DND-41 (cell line): ENCODE measurements around the gene TAF11.

Experiments used
- ATAC-seq: fragments of 200-7000 bp; cut with Tn5 transposase; 3 replicates; pipeline ENCODE4 v1.9.1; 2021; ENCODE audit warnings: low read depth; ENCODE audit not compliant: insufficient read depth
- DNase-seq: peaks from one replicate; pipeline ENCODE4 v3.0.0-alpha.2; 2020
- H2AFZ ChIP-seq: 2 replicates; pipeline ENCODE4 v1.6.0; 2012; ENCODE audit warnings: low read depth, low read length
- H3K27ac ChIP-seq: 2 replicates; pipeline ENCODE4 v1.5.1; 2012; ENCODE audit warnings: low read length, inconsistent platforms
- H3K27me3 ChIP-seq: fragments of 200-600 bp; sonication (generic); 2 replicates; pipeline ENCODE4 v1.6.0; 2012; ENCODE audit warnings: low read length, mild to moderate bottlenecking, inconsistent platforms; ENCODE audit not compliant: insufficient read depth, poor library complexity
- H3K36me3 ChIP-seq: 2 replicates; pipeline ENCODE4 v1.5.1; 2012; ENCODE audit warnings: low read length, inconsistent platforms; ENCODE audit not compliant: insufficient read depth
- H3K4me1 ChIP-seq: 2 replicates; pipeline ENCODE4 v1.5.1; 2012; ENCODE audit warnings: mild to moderate bottlenecking, low read length; ENCODE audit not compliant: insufficient read depth
- H3K4me2 ChIP-seq: 2 replicates; pipeline ENCODE4 v1.6.0; 2012; ENCODE audit warnings: mild to moderate bottlenecking, moderate library complexity, low read length, inconsistent platforms; ENCODE audit not compliant: insufficient read depth
- H3K4me3 ChIP-seq, 2 experiments: fragments of 200-600 bp in 1 of 2; shearing (Covaris generic) in 1 of 2; 2 replicates each; pipeline ENCODE4 v1.5.1; 2012 to 2016; ENCODE audit warnings: inconsistent platforms in 2 of 2, low read length in 2 of 2, mild to moderate bottlenecking in 2 of 2, low read depth in 1 of 2, moderate library complexity in 1 of 2
- H3K79me2 ChIP-seq: 2 replicates; pipeline ENCODE4 v1.6.0; 2012; ENCODE audit warnings: low read length, inconsistent platforms; ENCODE audit not compliant: insufficient read depth
- H3K9ac ChIP-seq: 2 replicates; pipeline ENCODE4 v1.6.0; 2012; ENCODE audit warnings: low read depth, mild to moderate bottlenecking, inconsistent platforms, low read length, moderate library complexity
- H3K9me3 ChIP-seq: 2 replicates; pipeline ENCODE4 v1.5.1; 2012; ENCODE audit warnings: low read length, moderate library complexity, mild to moderate bottlenecking, inconsistent platforms; ENCODE audit not compliant: insufficient read depth, severe bottlenecking
- H4K20me1 ChIP-seq: 2 replicates; pipeline ENCODE4 v1.6.0; 2012; ENCODE audit warnings: low read length; ENCODE audit not compliant: insufficient read depth
- CTCF ChIP-seq: IDR thresholded peaks from 2 replicates; pipeline ENCODE4 v1.5.1; 2012; ENCODE audit warnings: borderline replicate concordance, low read length, moderate library complexity, mild to moderate bottlenecking; ENCODE audit not compliant: poor library complexity, severe bottlenecking; ENCODE audit errors: extremely low read depth
- EZH2 ChIP-seq: IDR thresholded peaks from 3 replicates; pipeline ENCODE4 v1.6.1; 2012; ENCODE audit warnings: borderline replicate concordance, low read depth, mild to moderate bottlenecking, moderate library complexity, low read length, inconsistent platforms; ENCODE audit not compliant: severe bottlenecking

TAF11 gene

GRCh38 chr6:34897716-34898115, 9.9 kb upstream of the TAF11 start:
- no peaks in the 10 kb centered on the region for H3K36me3 ChIP-seq
- H4K20me1 ChIP-seq, result peaks cover 11% of the 10 kb centered on the region; the same call in 1 of the 2 replicates
- H3K4me1 ChIP-seq, result no peaks in the 10 kb centered on the region
- DNase-seq (no peak), ATAC-seq (no peak)
- no peaks in the 10 kb centered on the region for H3K9me3 ChIP-seq
- H3K4me3 ChIP-seq, result no peak overlapping the region
- TF ChIP-seq EZH2, result no peak
- no peak for TF ChIP-seq CTCF
- H3K4me2 ChIP-seq, result no peak overlapping the region
- H3K79me2 ChIP-seq, result peaks cover 6% of the 10 kb centered on the region; the same call in 1 of the 2 replicates
- no peaks in the 10 kb centered on the region for H3K27me3 ChIP-seq
- H2AFZ ChIP-seq, result no peak overlapping the region
- H3K27ac ChIP-seq, result no peak overlapping the region
- no peak overlapping the region for H3K9ac ChIP-seq

- Histone ChIP-seq H3K27me3 (no peaks in the 10 kb centered on the region), H3K36me3 (no peaks in the 10 kb centered on the region), H2AFZ (no peak overlapping the region), H4K20me1 (peaks cover 11% of the 10 kb centered on the region; the same call in 1 of the 2 replicates), H3K27ac (no peak overlapping the region), H3K79me2 (peaks cover 11% of the 10 kb centered on the region; the same call in 1 of the 2 replicates), H3K9ac (no peak overlapping the region), H3K9me3 (no peaks in the 10 kb centered on the region), H3K4me2 (no peak overlapping the region), H3K4me3 (no peak overlapping the region), H3K4me1 (no peaks in the 10 kb centered on the region)
- DNase-seq (no peak), ATAC-seq (no peak)
- no peak for TF ChIP-seq EZH2
Observed at GRCh38 chr6:34897130-34897529, 9.3 kb upstream of the TAF11 start.

- ATAC-seq, result no peak
- TF ChIP-seq EZH2 (no peak), CTCF (no peak)
Observed at GRCh38 chr6:34894693-34895092, 6.9 kb upstream of the TAF11 start.

GRCh38 chr6:34891296-34891695, 3.5 kb upstream of the TAF11 start:
- DNase-seq (no peak), ATAC-seq (no peak)
- peak overlapping the region; percentile 94; the same call in 1 of the 2 replicates for H3K4me2 ChIP-seq
- TF ChIP-seq CTCF (no peak), EZH2 (no peak)
- H3K79me2 ChIP-seq, result peaks cover 41% of the 10 kb centered on the region
- peaks cover 4% of the 10 kb centered on the region; the same call in 1 of the 2 replicates for H4K20me1 ChIP-seq
- H3K4me1 ChIP-seq, result peaks cover 33% of the 10 kb centered on the region
- no peak overlapping the region for H3K9ac ChIP-seq
- H3K9me3 ChIP-seq, result no peaks in the 10 kb centered on the region
- no peak overlapping the region for H3K27ac ChIP-seq
- no peak overlapping the region for H2AFZ ChIP-seq
- H3K36me3 ChIP-seq, result no peaks in the 10 kb centered on the region; the same call in 1 of the 2 replicates
- no peaks in the 10 kb centered on the region for H3K27me3 ChIP-seq
- H3K4me3 ChIP-seq, result no peak overlapping the region

More at GRCh38 chr6:34894693-34895092, 6.9 kb upstream of the TAF11 start:
- no peak for DNase-seq
- H3K4me3 ChIP-seq, result no peak overlapping the region
- no peak overlapping the region for H3K9ac ChIP-seq
- H3K36me3 ChIP-seq, result no peaks in the 10 kb centered on the region
- peaks cover 17% of the 10 kb centered on the region for H3K4me1 ChIP-seq
- H3K27ac ChIP-seq, result no peak overlapping the region
- no peak overlapping the region for H3K4me2 ChIP-seq
- peaks cover 18% of the 10 kb centered on the region for H3K79me2 ChIP-seq
- peaks cover 8% of the 10 kb centered on the region; the same call in 1 of the 2 replicates for H4K20me1 ChIP-seq
- no peak overlapping the region for H2AFZ ChIP-seq
- H3K27me3 ChIP-seq, result no peaks in the 10 kb centered on the region
- no peaks in the 10 kb centered on the region for H3K9me3 ChIP-seq
